ENCODE results near the gene HOMER2. TPM values are rescaled to one million over a fixed set of nuclear protein-coding genes. Genes with fewer than 3 reads are reported as not detected.
A peak's percentile ranks its signal among the peaks of the same experiment; 100 is the strongest.

The HOMER2 gene
- total and polyA plus RNA-seq, 2 of the 13 experiments (the other 11 are each of a cell fraction or from before 2014, with no cell fraction given): 12.9 to 14.1 TPM

- TF ChIP-seq FUBP1 (CRISPR knock-in tag; IDR thresholded peaks at IDR 0.05; ENCODE audit: borderline replicate concordance) (no peak), ZNF609 (CRISPR knock-in tag; IDR thresholded peaks at IDR 0.05; ENCODE audit: borderline replicate concordance) (0 out of 2 replicates have a peak, but pooled peaks have one; percentile 46), AHR (CRISPR knock-in tag; IDR thresholded peaks at IDR 0.05) (no peak), ZFYVE20 (CRISPR knock-in tag; IDR thresholded peaks at IDR 0.05; ENCODE audit: borderline replicate concordance, low read depth) (no peak), ZNF180 (CRISPR knock-in tag; IDR thresholded peaks at IDR 0.05; ENCODE audit: borderline replicate concordance, low read depth) (no peak), POLR2AphosphoS2 (IDR thresholded peaks at IDR 0.05; ENCODE audit: low read depth, low read length) (no peak), MBD4 (IDR thresholded peaks at IDR 0.05; ENCODE audit: borderline replicate concordance, low read length) (no peak), SP5 (CRISPR knock-in tag; IDR thresholded peaks at IDR 0.05; ENCODE audit: borderline replicate concordance, low read depth) (no peak), RNF2 (conservative IDR thresholded peaks at IDR 0.05; ENCODE audit: low read depth) (no peak; the same call in 1 of the 2 replicates), ZNF253 (CRISPR knock-in tag; IDR thresholded peaks at IDR 0.05; ENCODE audit: borderline replicate concordance) (no peak), ZNF260 (CRISPR knock-in tag; IDR thresholded peaks at IDR 0.05; ENCODE audit: borderline replicate concordance, low read depth) (no peak), SAFB2 (CRISPR knock-in tag; IDR thresholded peaks at IDR 0.05; ENCODE audit: borderline replicate concordance, low read depth) (no peak; the same call in 1 of the 2 replicates), SALL2 (CRISPR knock-in tag; IDR thresholded peaks at IDR 0.05) (no peak), ZNF775 (CRISPR knock-in tag; IDR thresholded peaks at IDR 0.05; ENCODE audit: borderline replicate concordance) (no peak), ZNF709 (CRISPR knock-in tag; IDR thresholded peaks at IDR 0.05) (no peak), FOXK2 (IDR thresholded peaks at IDR 0.05) (no peak), THRA (CRISPR knock-in tag; IDR thresholded peaks at IDR 0.05; ENCODE audit: borderline replicate concordance) (peak; percentile 44; the same call in 1 of the 2 replicates)
Observed at GRCh38 chr15:82809308-82810060, 143.0 kb downstream of the HOMER2 start, which contains the start of gene WHAMM (continued).
